HepG2 (cell line): ENCODE results near the gene NFATC2. TPM values are rescaled to one million over a fixed set of nuclear protein-coding genes. Genes with fewer than 3 reads are reported as not detected.

ENCODE experiments used
- ATAC-seq: fragments of 200-7000 bp; cut with Tn5 transposase; 3 replicates; pipeline ENCODE4 v1.9.1; 2020; ENCODE audit warnings: mild to moderate bottlenecking, moderate library complexity
- BruUV-seq: library from RNA; stranded (reverse); fragments of 400-500 nt; replicated peaks from 2 replicates; lab custom pipeline; 2021; lab: Mats Ljungman, UMichigan
- CTCF ChIA-PET: fragments of 300-600 bp; formaldehyde crosslinking; extraction: SDS; loops from one replicate; lab custom pipeline; 2021; ENCODE audit warnings: low total read pairs, inconsistent platforms, low intra/inter-chr PET ratio; lab: Yijun Ruan, JAX
- POLR2A ChIA-PET: fragments of 350-600 bp; sonication (Branson Sonifier 250); formaldehyde crosslinking; loops from one replicate; lab custom pipeline; 2020; ENCODE audit warnings: antibody characterized with exemption, inconsistent platforms; lab: Yijun Ruan, JAX
- DNase-seq: peaks from one replicate; pipeline ENCODE4 v3.0.0-alpha.2; 2015; ENCODE audit warnings: low spot score
- FAIRE-seq: peaks from 3 replicates; lab custom pipeline; 2011; peaks lifted over from hg19 to GRCh38; lab: Jason Lieb, UNC
- H2AFZ ChIP-seq: one replicate; pipeline ENCODE4 v1.6.1; 2011; ENCODE audit warnings: low read length, inconsistent platforms
- H3K27ac ChIP-seq: fragments of 300-600 bp; 3 replicates; pipeline ENCODE4 v1.8.0; 2011; ENCODE audit warnings: mixed run types, mild to moderate bottlenecking, mixed read lengths, low read length, inconsistent platforms; ENCODE audit not compliant: insufficient read depth; ENCODE audit errors: extremely low read length
- H3K27me3 ChIP-seq, 2 experiments: fragments of 200-600 bp in 1 of 2; 2 replicates in 1 of 2; 3 replicates in 1 of 2; pipeline versions ENCODE4 v1.6.0 to v1.8.0; 2011; ENCODE audit warnings: low read length in 2 of 2, mild to moderate bottlenecking in 2 of 2, moderate library complexity in 2 of 2, inconsistent platforms in 1 of 2; ENCODE audit not compliant: insufficient read depth in 2 of 2, control insufficient read depth in 1 of 2
- H3K36me3 ChIP-seq, 2 experiments: fragments of 200-600 bp in 1 of 2; replicated peaks in 1 of 2; 2 replicates in 1 of 2; 3 replicates in 1 of 2; pipeline versions ENCODE4 v1.5.1 to v1.8.0; 2011; ENCODE audit warnings: low read length in 2 of 2, inconsistent platforms in 1 of 2; ENCODE audit not compliant: insufficient read depth in 2 of 2, control insufficient read depth in 1 of 2
- H3K4me1 ChIP-seq: 2 replicates; pipeline ENCODE4 v1.5.1; 2012; ENCODE audit warnings: low read length, inconsistent platforms; ENCODE audit not compliant: insufficient read depth
- H3K4me2 ChIP-seq: 2 replicates; pipeline ENCODE4 v1.6.0; 2011; ENCODE audit warnings: low read depth, low read length, inconsistent platforms
- H3K4me3 ChIP-seq, 3 experiments: fragments of 200-600 bp in 1 of 3; sonication (generic), shearing (Covaris generic) in 1 of 3; replicated peaks in 1 of 3; 2 replicates each; pipeline ENCODE4 v1.5.1; 2011 to 2016; ENCODE audit warnings: low read length in 3 of 3, inconsistent platforms in 2 of 3, low read depth in 2 of 3, mild to moderate bottlenecking in 2 of 3, control low read depth in 1 of 3, mixed read lengths in 1 of 3; ENCODE audit not compliant: insufficient read depth in 1 of 3
- H3K79me2 ChIP-seq: one replicate; pipeline ENCODE4 v1.6.1; 2011; ENCODE audit warnings: low read length, inconsistent platforms; ENCODE audit not compliant: insufficient read depth
- H3K9ac ChIP-seq: 2 replicates; pipeline ENCODE4 v1.6.0; 2011; ENCODE audit warnings: mild to moderate bottlenecking, low read depth, low read length, inconsistent platforms; ENCODE audit not compliant: insufficient read depth
- H3K9me3 ChIP-seq: 2 replicates; pipeline ENCODE4 v1.5.1; 2012; ENCODE audit warnings: mild to moderate bottlenecking, low read length
- H4K20me1 ChIP-seq: 2 replicates; pipeline ENCODE4 v1.6.0; 2011; ENCODE audit warnings: inconsistent platforms, mild to moderate bottlenecking, low read length, moderate library complexity; ENCODE audit not compliant: insufficient read depth
- MED1 ChIP-seq: sonication (generic); formaldehyde crosslinking; IDR thresholded peaks from 2 replicates; pipeline ENCODE4 v1.4.0; 2020; ENCODE audit warnings: missing genetic modification reagents
- SETDB1 ChIP-seq: sonication (generic); formaldehyde crosslinking; IDR thresholded peaks from 2 replicates; pipeline ENCODE4 v1.5.1; 2020; ENCODE audit warnings: missing genetic modification reagents, mild to moderate bottlenecking, borderline replicate concordance
- TP53 ChIP-seq: sonication (generic); formaldehyde crosslinking; conservative IDR thresholded peaks from 2 replicates; pipeline ENCODE4 v1.4.0; 2020; ENCODE audit warnings: missing genetic modification reagents
- ZNF10 ChIP-seq: sonication (generic); formaldehyde crosslinking; IDR thresholded peaks from 2 replicates; pipeline ENCODE4 v1.4.0; 2020; ENCODE audit warnings: mild to moderate bottlenecking, low read depth, missing genetic modification reagents, borderline replicate concordance
- ZNF34 ChIP-seq: sonication (generic); formaldehyde crosslinking; IDR thresholded peaks from 2 replicates; pipeline ENCODE4 v1.4.0; 2020; ENCODE audit warnings: mild to moderate bottlenecking, missing genetic modification reagents, borderline replicate concordance
- WGBS: methylation state at CpG from one replicate; pipeline ENCODE4 v1.1.6; 2017; ENCODE audit warnings: low lambda C conversion rate; 5-methylcytosine and 5-hydroxymethylcytosine counted together
- in situ Hi-C: cut with HindIII; loops from 2 replicates; pipeline ENCODE4 v1.10.0; 2017; ENCODE audit warnings: low pct_unique_long_range_greater_than_20kb; ENCODE audit not compliant: extremely low pct_ligation_motif_present
- intact Hi-C: fragments of 100-400 bp; cut with micrococcal nuclease; formaldehyde crosslinking; loops from one replicate; pipeline ENCODE4 v1.10.0; 2022; ENCODE audit not compliant: unreplicated experiment
- polyA plus RNA-seq, 8 experiments: library from polyadenylated mRNA; depleted of rRNA in 3 of 8; stranded (reverse) in 7 of 8; unstranded in 1 of 8; fragments of >200 nt; fragmentation: Illumina TruSeq in 4 of 8; extraction: Trizol in 4 of 8; gene quantifications; 2 replicates each; pipeline versions ENCODE4 v1.2.1 to v1.2.3, GENCODE V29; 2011 to 2016; ENCODE audit warnings: low read depth in 4 of 8, missing spikeins in 1 of 8, mixed read lengths in 1 of 8; ENCODE audit not compliant: insufficient read depth in 1 of 8
- total RNA-seq, 5 experiments: library from RNA; depleted of rRNA; stranded (reverse); fragments of >200 nt; fragmentation: Illumina TruSeq; extraction: Trizol; gene quantifications; 2 replicates each; pipeline ENCODE4 v1.2.3, GENCODE V29; 2016; ENCODE audit warnings: low read depth in 1 of 5
- TF ChIP-seq, protein P1 (sequence below): sonication (generic); formaldehyde crosslinking; IDR thresholded peaks from 2 replicates; pipeline ENCODE4 v1.4.0; 2020; ENCODE audit warnings: missing genetic modification reagents, borderline replicate concordance

Gene NFATC2
- total and polyA plus RNA-seq, 2 of the 13 experiments (the other 11 are each of a cell fraction or from before 2014, with no cell fraction given) = 1.9 to 3.3 TPM

DNA sequence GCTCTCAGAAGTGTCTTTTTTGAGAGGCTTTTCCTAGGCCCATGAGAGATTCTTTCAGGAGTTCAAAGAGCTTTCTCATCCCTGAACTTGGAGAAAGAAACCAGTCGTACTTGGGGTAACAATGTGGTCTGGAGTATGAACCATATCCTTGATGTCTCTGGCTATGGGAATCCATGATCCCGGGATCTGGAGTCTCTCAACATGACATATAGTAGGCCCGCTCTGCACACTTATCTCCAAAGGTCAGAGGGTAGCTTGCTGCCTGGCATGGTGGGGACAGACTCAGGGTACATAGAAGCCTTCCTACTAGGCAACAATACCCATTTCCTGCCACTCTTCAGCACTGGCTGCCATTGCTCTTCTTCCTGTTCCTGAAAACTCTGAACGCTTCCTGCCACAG lies 42.2 kb upstream of the NFATC2 start:
- Histone ChIP-seq H3K27me3 (peaks cover 0 to 24% of the 10 kb centered on the region in 2 experiments; a peak in 1 of 5 replicates), H3K4me2 (no peak overlapping the region), H3K27ac (no peak overlapping the region), H3K4me1 (no peaks in the 10 kb centered on the region), H3K9me3 (no peaks in the 10 kb centered on the region), H4K20me1 (no peaks in the 10 kb centered on the region), H2AFZ (no peak overlapping the region), H3K36me3 (no peaks in the 10 kb centered on the region), H3K9ac (no peak overlapping the region), H3K4me3 (no peak overlapping the region), H3K79me2 (no peaks in the 10 kb centered on the region)
- WGBS = 33% methylated on average over 4 of the region's 4 CpGs
- FAIRE-seq (no peak), DNase-seq (no peak), ATAC-seq (no peak)
- TF ChIP-seq, protein P1, sequence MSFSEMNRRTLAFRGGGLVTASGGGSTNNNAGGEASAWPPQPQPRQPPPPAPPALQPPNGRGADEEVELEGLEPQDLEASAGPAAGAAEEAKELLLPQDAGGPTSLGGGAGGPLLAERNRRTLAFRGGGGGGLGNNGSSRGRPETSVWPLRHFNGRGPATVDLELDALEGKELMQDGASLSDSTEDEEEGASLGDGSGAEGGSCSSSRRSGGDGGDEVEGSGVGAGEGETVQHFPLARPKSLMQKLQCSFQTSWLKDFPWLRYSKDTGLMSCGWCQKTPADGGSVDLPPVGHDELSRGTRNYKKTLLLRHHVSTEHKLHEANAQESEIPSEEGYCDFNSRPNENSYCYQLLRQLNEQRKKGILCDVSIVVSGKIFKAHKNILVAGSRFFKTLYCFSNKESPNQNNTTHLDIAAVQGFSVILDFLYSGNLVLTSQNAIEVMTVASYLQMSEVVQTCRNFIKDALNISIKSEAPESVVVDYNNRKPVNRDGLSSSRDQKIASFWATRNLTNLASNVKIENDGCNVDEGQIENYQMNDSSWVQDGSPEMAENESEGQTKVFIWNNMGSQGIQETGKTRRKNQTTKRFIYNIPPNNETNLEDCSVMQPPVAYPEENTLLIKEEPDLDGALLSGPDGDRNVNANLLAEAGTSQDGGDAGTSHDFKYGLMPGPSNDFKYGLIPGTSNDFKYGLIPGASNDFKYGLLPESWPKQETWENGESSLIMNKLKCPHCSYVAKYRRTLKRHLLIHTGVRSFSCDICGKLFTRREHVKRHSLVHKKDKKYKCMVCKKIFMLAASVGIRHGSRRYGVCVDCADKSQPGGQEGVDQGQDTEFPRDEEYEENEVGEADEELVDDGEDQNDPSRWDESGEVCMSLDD (CRISPR knock-in tag) = no peak
- no peak for TF ChIP-seq SETDB1 (CRISPR knock-in tag)
- TF ChIP-seq TP53 = no peak
- TF ChIP-seq ZNF10 (CRISPR knock-in tag) = no peak
- no peak for TF ChIP-seq ZNF34
- no peak for TF ChIP-seq MED1 (CRISPR knock-in tag)
- no TSS peak for BruUV-seq
- in situ Hi-C loops = loop anchor here (25.0 kb wide), 1 partner anchor 597 kb away; no protein-coding TSS in a partner anchor
- ChIA-PET POLR2A (no interaction called here), CTCF (no interaction called here)
- intact Hi-C loops = no loop called here
